Right renal cortex interstitium (tissue), 3 donors: ENCODE results near the gene CAV3. TPM values are rescaled to one million over a fixed set of nuclear protein-coding genes. Genes with fewer than 3 reads are reported as not detected.

Source experiments
- DNase-seq, 3 donors: peaks; one replicate each; pipeline ENCODE4 v3.0.0-alpha.2; 2013; ENCODE audit warnings: low read depth in 3 of 3, low spot score in 2 of 3
- polyA plus RNA-seq, 3 donors: library from polyadenylated mRNA; unstranded; fragments of 120-200 nt; gene quantifications; one replicate each; pipeline ENCODE4 v1.2.1, GENCODE V29; 2013; ENCODE audit not compliant: insufficient read length in 3 of 3

Gene CAV3
- polyA plus RNA-seq, 3 donors, result 0.33 to 0.57 (median 0.56) TPM

DNA sequence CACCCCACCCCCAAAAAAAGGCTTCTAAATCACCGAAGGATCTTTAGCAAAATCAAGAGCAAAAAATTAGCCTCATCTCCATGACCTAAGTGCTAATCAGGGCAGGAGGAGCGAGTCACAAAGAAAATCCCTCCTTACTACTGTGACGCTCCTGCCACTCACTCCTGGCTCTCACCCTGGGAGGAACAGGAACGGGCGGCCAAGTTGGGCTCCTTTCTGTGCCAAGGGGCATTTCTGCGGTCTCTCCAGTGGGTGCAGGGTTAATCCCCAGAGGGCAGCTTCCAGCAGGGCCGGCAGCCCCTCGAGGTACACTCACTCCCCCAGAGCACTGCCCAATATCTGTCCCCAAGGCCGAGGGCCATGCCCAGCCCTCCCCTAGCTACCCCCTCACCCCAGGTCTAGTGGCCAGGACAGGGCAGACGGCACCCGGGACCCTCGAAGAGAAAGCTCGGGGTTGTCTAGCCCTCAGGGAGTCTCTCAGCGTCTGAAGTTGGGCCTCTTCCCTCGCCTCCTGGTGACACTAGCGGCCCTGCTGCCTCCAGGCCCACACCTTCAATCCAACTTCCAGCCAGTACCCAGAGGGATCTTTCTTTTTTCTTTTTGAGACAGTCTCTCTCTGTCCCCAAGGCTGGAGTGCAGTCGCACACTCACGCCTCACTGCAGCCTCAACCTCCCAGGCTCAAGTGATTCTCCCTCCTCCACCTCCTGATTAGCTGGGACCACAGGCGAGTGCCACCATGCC, 706 bp downstream of the CAV3 start:
- DNase-seq, result no peak

DNA sequence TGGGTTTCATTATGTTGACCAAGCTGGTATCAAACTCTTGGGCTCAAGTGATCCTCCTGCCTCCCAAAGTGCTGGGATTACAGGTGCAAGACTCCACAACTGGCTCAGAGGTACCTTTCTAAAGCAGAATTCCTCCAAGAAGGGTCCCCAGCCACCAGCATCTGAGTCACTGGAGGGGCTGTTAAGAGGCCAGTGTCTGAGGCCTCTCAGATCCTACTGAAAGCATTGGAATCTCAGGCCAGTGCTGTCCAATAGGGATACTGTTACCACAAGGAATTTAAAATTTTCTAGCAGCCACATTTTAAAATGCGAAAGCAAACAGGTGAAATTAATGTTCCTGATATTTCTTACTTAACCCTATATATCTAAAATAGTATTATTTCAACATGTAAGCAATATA, 1.3 kb downstream of the CAV3 start:
- no peak for DNase-seq

DNA sequence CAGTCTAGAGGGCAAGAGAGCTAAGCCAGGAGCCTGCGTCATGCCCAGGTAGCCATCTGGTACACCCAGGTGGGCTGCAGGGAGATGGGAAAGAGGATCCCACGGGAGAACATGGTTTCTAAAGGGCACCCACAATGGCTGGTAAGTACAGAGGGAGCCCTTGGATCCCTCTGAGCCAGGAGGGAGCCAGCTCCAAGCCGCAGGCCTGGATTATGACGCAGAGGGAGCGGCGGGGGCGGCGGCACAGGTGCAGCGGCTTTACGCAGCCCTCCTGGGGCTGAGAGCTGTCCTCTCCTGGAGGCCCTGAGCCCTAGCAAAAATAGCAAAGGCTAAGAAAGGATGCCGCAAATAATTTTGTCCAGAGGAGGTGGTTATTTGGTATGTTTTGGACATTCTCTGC, 2.8 kb downstream of the CAV3 start:
- DNase-seq, result no peak

DNA sequence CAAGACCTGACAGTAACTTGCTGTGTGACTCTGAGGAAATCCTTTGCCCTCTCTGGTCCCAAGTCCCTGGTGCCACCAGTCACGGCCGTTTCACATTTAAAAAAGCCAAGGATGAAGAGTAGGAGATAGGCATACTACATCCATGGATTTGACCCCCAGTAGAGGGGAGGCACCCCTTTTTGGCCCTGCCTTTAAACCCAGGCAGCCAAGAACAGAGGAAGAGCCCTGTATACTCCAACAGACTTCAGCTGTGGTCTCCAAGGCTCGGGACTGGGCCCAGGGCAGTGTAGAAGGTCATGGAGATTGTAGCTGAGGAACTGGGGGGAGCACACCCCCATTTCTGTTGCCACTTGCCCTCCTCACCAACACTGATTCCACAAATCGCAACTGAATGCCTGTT, 3.7 kb downstream of the CAV3 start:
- no peak for DNase-seq

DNA sequence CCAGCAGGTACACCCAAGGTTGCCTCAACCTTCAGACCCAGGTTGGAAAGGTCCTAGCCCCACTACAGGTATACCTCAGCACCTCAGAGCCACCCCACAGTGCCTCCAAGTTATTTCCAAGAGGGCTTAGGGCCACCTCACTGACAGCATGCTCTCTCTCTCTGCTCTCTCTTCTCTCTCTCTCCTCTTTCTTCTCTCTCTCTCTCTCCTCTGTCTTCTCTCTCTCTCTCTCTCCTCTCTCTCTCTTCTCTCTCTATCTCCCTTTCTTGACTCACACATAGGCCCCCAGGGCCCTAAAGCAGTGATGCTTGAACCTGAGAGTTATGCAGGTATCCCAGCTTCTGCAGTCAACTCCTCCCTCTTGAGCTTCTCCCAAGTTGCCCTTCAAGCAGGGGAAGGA, 4.2 kb downstream of the CAV3 start:
- no peak for DNase-seq

DNA sequence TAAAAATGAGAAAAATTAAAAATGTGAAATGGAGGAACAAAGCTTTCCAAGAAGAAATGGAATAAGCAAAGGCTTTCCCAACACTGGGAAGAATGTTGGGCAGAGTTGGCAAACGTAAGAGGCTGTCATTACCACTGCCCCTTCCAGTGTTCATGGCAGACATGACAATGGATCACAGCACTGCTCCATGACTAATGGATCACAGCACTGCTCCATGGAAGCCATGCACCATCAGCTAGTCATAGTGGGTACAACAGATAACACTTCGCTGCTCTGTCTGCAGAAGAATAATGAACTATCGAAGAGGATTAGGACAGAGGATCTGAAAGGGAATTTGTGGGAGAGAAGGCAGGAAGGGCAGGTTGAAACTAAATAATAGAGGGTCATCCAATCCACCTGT, 5.0 kb downstream of the CAV3 start:
- DNase-seq, result no peak

DNA sequence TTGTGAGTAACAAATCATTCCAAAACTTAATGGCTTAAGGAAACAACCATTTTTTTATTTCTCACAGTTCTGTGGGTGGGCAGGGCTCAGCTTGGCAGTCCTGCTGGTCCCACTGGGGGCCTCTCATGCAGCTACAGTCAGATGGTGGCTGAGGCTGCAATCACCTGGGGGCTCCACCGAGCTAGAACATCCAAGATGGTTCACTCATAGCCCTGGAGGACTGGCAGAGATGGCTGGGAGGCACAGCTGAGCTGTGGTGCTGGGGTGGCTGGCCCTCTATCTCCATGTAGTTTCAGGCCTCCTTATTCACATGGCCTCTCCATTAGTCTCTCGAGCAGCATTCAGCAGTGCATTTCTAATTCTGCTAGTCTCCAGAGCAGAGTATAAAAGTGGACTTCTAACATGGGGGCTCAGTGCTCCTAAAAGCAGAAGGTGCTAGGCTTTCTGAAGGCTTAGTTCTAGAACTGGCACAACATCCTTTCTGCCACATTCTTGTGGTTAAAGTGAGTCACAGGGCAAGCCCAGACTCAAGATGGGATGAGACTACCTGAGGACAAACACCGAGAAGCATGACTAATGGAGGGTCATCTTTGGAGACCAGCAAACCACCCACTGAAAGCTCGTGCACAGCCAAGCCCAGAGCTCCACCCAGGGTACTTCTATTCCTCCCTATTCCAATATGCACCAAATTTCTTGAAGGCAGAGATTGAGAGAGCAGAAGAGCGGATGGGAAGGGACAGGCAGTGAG, 6.3 kb downstream of the CAV3 start:
- DNase-seq, result no peak

DNA sequence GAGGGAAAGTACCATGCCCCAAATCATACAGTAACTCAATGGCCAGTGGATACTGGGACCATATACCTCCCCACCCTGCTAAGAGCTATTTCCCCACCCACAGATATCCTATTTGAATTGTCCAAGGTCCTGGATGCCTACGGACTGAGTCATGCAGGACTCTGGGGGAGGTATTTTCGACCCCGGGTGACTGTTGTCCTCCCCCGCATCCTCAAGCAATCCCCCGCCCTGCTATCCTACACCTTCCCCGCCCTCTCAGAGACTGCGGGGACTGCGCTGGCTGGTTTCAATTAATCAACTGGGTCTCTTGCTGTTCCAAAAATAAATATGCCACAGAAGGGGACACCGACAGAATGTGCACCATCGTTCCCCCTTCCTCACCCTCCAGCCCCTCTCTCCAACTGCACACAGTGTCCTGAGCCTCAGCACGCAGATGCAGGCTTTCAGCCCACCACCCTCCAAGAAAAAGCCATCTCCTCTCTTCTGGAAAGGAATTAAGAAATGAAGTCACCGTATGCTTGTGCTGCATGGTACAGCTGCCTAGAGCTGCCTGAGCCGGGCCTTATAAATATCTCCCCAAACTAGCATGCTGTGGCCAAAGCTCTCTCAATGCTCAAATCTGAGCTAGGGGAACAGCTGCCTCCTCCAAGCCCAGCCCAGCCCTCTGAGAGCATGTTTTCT, 8.1 kb downstream of the CAV3 start:
- peak; percentile 31 to 69 (median 48) for DNase-seq

DNA sequence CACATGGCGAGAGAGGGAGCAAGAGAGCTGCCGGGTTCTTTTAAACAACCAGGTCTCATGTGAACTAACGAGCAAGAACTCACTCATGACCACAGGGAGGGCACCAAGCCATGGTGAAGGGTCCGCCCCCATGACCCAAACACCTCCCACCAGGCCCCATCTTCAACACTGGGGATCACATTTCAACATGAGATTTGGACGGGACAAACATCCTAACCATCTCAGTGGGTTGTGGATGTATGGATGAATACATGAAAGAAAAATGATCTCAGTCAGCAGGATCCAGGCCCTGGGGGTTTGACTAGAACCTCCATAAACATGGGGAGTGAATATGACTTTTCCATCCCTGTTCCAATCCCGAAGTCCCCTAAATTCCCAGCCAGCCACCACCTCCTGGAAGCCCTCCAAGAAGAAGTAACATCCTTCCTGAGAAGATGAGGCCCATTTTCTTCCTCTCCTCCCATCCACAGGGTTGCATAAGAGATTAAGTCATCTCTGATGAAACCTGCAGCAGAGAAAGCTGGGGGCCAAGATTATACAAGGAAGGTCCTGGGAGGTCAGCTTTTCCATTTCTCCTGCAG, 9.5 kb downstream of the CAV3 start:
- DNase-seq, result no peak

DNA sequence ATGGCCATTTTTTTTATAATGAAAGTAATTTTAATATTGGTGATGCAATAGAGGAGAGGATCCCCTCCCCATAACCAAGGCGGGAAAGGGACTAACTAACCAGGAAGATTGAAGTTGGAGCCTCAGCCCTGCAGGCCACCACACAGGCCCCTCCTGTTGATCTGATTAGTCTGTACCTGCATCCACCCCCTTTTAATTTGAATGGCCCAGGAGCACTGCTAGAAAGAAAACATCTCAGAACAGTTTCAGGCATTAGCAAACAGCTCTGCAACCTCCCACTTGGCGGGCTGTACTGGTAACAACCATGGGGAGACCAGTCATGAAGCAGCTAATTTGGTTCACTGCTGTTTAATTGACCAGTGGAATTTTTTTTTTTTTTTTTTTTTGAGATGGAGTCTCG, 10.3 kb downstream of the CAV3 start:
- DNase-seq, result no peak

DNA sequence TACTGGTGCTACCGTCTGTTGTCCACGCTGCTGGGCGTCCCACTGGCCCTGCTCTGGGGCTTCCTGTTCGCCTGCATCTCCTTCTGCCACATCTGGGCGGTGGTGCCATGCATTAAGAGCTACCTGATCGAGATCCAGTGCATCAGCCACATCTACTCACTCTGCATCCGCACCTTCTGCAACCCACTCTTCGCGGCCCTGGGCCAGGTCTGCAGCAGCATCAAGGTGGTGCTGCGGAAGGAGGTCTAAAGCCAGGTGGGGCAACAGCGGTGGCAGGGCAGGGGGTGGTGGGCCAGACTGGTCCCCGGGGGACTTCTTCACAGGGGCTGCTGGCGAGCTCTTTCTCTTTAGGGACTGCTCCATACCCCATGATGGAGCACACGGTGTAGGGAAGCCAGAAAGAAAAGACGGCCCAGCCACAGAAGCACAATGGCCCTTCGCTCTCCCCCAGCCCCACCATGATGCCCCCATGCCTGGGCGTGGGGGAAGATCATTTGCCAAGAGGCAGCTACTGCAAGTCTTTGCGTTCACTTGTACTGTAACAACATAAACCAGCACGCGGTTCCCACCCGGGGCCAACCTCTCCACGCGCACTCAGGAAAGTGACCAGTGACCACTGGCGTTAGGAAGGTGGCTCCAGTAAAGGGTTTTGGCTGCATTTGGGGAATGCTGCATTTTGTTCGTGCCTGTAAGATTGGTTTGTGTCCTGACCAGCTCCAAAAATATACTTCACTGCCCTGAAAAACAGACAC, 12.2 kb downstream of the CAV3 start:
- DNase-seq, result no peak

DNA sequence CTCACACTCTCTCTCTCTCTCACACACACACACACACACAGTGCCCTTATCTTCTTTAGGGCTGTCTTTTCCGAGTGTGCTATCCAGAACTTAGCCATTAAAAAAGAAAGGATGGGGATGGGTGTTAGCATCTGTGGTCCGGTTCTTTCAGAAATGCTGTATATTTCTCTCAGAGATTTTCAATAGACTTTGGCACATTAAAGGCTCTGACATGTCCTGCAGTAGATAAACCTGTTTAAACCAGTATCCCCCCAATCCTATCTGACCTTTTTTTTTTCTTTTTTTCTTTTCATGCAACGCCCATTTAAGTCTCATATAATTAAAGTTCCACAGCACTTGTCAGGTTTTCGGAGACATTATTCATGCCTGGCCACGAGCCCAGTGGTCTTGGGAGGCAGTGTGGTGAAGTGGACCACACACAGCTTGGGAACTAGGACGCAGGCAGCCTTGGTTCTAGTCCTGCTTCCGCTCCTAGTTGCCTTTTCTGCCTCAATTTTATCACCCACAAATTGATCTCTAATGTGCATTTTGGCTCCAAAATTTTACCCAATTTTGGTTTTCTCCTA, 13.3 kb downstream of the CAV3 start:
- no peak for DNase-seq

DNA sequence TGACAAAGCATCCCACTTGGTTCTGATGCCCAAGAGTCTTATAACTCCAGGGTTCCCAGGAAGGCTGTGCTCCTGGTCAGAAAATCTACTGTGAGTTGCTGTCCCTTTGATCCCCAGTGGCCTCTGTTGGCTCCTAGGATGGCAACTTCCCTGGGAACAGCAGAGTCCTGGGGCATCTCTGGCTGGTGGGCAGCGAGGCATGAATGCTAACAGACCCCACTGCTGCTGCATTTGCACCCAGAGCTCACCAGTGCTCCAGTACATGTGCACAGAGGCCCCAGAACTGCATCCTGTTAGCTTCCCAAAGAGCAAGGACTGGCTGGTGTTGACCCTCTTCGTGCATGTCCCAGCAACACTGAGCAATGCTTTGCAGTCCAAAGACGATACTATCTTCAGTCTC, 15.7 kb downstream of the CAV3 start:
- DNase-seq, result no peak

DNA sequence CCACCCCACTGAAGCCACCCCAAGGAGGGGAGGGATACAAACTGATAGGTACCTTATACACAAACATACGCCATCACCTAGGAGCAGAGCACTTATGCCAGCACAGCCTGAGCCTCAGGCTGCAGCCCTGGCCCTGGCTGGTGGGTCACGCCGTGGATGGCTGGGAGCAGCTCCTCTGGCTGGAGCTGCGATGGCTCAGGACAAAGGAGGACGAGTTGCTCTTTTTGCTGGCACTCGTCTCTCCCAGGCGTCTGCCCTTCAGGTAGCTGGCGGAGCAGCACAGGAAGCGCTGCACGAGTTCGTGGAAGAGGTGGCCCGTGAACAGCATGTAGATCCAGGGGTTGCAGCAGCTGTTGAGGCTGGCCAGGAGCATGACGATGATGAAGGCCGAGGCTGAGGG, 19.2 kb downstream of the CAV3 start:
- no peak for DNase-seq

DNA sequence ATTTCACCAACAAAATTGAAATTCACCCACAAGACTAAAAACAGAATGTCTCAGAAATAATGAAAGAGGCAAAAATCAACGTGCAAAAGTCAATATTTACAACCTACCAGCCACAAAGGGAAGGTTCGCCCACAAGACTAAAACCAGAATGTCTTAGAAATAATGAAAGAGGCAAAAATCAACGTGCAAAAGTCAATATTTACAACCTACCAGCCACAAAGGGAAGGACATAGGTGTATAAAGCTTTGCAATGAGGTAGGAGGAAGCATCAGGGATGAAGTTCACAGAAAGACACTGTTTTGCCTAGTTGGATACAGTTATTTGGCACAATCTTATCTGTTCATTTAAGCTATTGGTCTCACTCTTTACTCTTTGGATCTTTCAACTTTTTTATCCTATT, 21.5 kb downstream of the CAV3 start:
- DNase-seq, result no peak

DNA sequence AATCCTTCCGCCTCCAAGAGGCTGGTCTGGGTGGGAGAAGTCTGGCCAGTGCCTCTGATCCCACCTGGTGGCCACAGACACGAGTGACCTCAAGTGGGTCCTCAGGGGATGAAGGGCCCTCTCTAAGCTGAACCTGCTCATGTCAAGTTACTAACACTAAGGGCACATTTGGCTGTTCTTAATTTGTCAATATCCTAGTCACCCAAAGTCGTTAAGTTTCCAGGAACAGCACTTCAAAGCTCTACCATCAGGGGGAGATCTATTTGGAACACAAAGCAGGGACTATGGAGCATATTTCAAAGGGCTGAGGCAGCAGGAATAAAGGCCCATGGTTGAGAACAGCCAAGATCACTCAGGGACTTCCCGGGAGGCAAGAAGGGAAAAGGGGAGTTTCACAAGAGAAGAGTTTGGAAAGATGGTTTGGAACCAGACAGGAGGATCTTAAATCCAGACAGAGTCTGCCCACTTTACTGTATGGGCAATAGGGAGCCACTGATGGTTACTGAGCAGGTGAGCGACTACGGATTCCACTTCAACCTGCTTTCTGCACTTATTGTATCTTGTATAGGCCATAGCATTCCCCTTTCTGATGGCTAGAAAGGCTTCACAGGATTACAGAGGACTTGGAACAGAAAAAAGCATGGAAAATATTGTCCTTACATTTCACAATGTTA, 22.1 kb downstream of the CAV3 start:
- DNase-seq, result no peak

DNA sequence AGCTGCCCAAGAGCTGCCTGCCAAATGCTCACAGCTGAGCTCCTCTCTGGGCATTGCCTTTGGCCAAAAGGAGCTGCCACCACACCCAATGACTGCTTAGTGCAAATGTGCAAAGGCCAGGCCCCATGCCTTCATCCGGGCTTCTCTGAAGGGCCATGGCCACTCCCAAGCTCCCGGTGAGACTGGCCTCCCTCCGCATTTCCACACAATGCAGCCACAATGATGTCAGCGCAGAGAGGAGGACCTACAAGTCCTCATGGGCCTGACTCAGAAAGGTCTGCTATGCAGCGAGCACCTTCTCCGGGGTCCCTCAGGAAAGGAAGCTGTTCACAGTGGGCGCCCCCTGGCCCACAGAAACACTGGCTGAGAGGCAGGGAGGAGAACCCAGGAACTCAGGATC, 23.1 kb downstream of the CAV3 start:
- no peak for DNase-seq

DNA sequence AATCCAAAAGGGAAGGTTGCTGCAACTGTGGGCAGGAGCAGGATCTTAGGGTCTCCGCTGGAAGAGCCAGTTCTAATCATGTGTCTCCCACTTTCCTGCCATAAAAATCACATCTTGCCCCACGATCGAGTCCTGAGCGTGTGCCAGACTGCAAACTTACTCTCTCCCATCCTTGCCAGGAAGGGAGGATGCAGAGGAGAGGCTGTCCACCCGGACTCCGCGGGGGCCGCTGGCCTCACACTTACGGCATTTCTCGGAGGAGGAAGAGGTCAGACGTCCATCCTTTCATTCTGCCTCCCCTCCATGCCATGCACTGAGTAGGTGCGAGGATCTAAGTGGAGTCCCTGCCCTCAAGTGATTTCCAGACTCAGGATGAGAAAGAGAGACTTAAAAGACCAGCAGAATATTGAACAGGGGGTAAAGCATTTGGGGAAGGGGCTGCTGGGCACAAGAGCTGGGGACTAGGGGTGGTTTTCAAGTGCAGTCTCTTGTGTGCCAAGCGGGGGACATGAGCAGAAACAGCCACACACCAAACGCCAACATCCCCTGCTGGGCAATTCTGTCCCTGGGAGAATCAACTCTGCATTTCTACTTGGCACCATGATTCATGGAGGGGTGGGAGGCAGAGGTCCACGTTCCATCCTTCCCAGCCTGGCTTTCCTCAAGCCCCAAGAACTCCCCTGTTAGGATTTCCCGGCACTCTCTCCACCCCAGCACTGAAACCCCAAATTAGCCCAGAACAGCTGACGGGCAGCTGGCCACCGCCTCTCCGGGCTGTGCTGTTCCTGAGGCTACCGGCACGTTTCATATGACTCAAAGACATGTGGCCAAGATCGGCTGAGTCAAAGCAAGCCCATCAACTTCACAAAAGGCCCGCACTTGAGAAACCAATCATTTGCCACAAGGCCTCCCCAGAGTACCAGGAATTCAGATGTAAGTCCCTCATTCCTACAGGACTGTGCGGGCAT, 24.2 kb downstream of the CAV3 start:
- no peak for DNase-seq
